Astrocyte of the spinal cord (primary cell): ENCODE results near the gene AUTS2.

Source experiments
- DNase-seq: peaks from one replicate; pipeline ENCODE4 v3.0.0; 2011; ENCODE audit warnings: low read depth, low spot score
- H3K4me3 ChIP-seq: 2 replicates; pipeline ENCODE4 v1.5.1; 2011; ENCODE audit warnings: low read depth, mild to moderate bottlenecking, low read length, moderate library complexity
- CTCF ChIP-seq: IDR thresholded peaks from 2 replicates; pipeline ENCODE4 v1.5.1; 2012; ENCODE audit warnings: low read depth, mild to moderate bottlenecking, low read length, inconsistent platforms
- in situ Hi-C: cut with HindIII; loops from 2 replicates; pipeline ENCODE4 v1.10.0; 2017; ENCODE audit warnings: low sequenced_read_pairs

The AUTS2 gene

GRCh38 chr7:69889338-69889975, 291.2 kb downstream of the AUTS2 start:
- TF ChIP-seq CTCF: no peak
- no peak for DNase-seq
- in situ Hi-C loops: no loop called here
- no peak overlapping the region for H3K4me3 ChIP-seq

GRCh38 chr7:69889976-69890351, 291.7 kb downstream of the AUTS2 start:
- no peak for DNase-seq
- no peak overlapping the region for H3K4me3 ChIP-seq
- in situ Hi-C loops: no loop called here
- no peak for TF ChIP-seq CTCF

- H3K4me3 ChIP-seq: no peak overlapping the region
- DNase-seq: no peak
- TF ChIP-seq CTCF: no peak
- in situ Hi-C loops: no loop called here
Measured at GRCh38 chr7:69892790-69893189, 294.5 kb downstream of the AUTS2 start.

GRCh38 chr7:69893906-69894305, 295.6 kb downstream of the AUTS2 start:
- in situ Hi-C loops: no loop called here
- no peak for DNase-seq
- no peak overlapping the region for H3K4me3 ChIP-seq
- TF ChIP-seq CTCF: peak; percentile 39

- TF ChIP-seq CTCF: no peak
- DNase-seq: no peak
- no peak overlapping the region for H3K4me3 ChIP-seq
- in situ Hi-C loops: no loop called here
Measured at GRCh38 chr7:69895446-69895845, 297.2 kb downstream of the AUTS2 start.

GRCh38 chr7:69896121-69896520, 297.8 kb downstream of the AUTS2 start:
- no peak for DNase-seq
- no peak for TF ChIP-seq CTCF
- in situ Hi-C loops: no loop called here
- H3K4me3 ChIP-seq: no peak overlapping the region

- DNase-seq: no peak
- in situ Hi-C loops: no loop called here
Measured at GRCh38 chr7:69898189-69898588, 299.9 kb downstream of the AUTS2 start.

More at GRCh38 chr7:69898189-69898588, 299.9 kb downstream of the AUTS2 start:
- no peak for TF ChIP-seq CTCF
- no peak overlapping the region for H3K4me3 ChIP-seq
